NCI-H1417 treated with DMSO at 0.1 percent for 48 hours (cell line): ENCODE data around the gene CPEB4.

Source experiments
- DNase-seq: peaks from one replicate; lab custom pipeline; 2025; lab: John Stamatoyannopoulos, UW

Gene CPEB4

DNA sequence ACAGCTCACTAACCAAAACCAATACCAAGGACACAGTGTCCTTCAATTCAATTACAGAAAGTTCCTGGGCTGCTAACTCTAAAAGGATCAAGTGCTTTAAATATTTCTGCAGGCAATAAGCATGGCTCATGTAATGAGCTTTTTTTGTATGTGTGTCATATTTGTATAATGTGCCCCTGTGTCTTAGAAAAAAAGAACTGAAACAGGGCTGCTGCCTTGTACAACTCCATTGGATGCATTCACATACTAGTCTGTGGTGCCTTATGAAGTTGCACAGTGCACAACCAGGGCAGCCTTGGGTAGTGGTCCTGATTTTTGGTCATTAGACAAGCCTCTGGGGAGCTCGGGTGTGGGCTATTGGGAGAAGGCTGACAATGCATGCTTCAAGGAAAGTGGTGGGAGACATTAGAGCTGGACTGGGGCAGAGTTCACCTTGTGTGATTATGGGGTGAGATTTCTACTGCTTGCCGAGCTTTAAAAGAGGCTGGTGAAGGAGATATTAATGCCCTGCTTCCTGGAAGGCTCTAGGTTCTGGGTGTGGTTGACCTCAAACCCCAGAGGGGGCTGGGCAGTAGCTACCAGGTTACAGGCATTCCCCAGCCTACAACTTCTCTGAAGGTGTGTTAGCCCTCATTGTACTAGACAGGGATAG lies 3.6 kb upstream of the CPEB4 start:
- DNase-seq: no peak

DNA sequence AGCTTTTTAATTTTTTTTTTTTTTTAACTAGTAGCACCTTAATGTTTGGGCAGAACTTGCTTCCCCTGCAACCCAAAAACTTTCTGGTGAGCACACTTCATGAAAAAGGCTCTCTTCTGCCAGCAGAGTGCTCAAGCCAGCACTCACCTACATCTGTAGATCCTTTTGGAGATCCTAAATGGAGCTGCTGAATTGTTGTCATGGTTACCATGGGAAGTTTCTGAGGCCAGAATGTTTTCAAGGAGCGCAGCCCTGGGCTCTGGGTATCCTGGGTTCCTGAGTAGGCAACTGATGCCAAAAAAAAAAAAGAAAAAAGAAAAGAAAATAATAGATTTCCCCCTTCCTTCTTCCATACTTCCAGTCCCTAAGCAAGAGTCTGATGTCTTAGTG lies 3.1 kb upstream of the CPEB4 start:
- no peak for DNase-seq

DNA sequence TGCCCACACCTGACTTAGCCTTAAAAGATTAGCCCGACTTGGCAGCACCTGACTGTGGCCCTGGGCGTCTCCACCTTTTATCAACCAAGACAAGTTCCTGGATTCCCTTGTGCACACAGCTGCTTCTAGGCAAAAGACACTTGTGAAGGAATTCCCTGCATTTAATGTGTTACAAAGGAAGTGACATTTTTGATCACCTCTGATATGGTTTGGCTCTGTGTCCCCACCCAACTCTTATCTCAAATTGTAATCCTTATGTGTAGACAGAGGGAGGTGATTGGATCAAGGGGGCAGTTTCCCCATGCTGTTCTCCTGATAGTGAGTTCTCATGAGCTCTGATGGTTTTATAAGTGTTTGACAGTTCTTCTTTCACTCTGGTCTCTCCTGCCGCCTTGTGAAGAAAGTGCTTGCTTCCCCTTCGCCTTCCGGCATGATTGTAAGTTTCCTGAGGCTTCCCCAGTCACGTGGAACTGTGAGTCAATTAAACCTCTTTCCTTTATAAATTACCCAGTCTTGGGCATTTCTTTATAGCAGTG lies 2.6 kb upstream of the CPEB4 start:
- no peak for DNase-seq

GRCh38 chr5:173886150-173886549 lies 2.0 kb upstream of the CPEB4 start:
- DNase-seq: no peak

- no peak for DNase-seq
Observed at GRCh38 chr5:173888473-173889131, 453 bp downstream of the CPEB4 start.

- no peak for DNase-seq
Observed at GRCh38 chr5:173890195-173890991, 2.2 kb downstream of the CPEB4 start.

DNA sequence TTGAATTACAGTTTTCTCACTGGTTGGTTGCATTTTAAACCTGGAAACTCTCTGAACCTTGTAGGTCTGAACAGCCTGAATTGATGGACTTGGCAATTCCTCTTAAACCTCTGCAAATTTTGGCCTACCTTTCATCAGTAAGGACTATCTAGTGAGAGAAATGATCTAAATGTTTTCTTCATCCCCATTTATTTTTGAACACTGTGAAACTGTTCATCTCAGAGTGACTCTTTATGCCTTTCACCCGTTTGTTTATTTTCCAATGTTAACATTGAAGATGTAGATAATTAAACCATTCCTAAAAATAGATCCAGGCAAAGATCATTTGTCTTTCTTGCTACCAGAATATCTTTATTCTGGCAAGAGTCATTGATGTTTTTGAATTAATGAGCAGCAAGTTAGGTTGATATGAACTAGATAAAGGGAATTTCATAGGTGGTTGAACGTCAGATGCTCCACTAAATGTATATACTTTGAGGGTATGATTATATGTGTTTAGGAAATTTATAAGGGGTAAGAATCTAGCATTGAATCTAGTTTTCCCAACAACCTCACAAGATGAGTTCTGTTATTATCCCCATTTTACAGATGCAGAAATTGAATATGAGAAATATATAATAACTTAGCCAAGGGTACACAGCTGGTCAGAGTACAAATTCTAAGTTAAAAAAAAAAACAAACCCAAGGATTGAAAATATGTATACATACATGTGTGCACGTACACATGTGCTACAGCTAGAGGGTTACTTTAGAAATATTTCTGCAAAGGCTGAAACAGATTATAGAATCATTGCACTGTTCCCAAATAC lies 3.4 kb downstream of the CPEB4 start:
- DNase-seq: no peak

DNA sequence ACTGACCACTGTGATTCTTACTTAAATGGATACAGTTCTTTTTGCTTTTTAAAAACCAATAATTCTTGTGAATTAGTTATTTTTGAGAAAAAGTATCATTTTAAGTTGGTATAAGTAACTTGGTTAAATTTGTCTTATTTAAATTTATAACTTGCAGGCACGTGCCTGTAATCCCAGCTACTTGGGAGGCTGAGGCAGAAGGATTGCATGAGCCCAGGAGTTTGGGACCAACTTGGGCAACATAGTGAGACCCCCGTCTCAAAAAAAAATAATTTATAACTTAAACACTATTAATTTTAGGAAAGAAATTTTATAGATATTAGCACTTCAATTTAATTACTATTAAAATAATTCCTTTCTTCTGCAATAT lies 5.0 kb downstream of the CPEB4 start:
- DNase-seq: no peak

- DNase-seq: no peak
Observed at GRCh38 chr5:173895401-173896165, 7.4 kb downstream of the CPEB4 start.

DNA sequence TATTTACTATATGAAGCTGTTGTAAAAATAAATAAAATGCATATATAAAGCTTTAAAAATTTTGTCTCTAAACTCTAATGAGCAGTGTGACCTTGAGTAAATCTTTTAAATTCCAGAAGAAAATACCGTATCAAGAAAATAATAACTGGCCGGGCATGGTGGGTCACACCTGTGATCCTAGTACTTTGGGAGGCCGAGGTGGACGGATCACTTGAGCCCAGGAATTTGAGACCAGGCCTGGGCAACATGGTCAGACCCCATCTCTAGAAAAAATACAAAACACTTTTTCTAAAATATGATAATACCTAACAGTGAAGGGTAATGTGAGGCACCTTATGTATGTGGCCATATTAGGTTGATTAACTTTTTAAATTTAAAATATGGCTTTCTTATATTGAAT lies 8.5 kb downstream of the CPEB4 start:
- DNase-seq: no peak

GRCh38 chr5:173901705-173902104 lies 13.6 kb downstream of the CPEB4 start:
- no peak for DNase-seq

GRCh38 chr5:173902334-173902733 lies 14.2 kb downstream of the CPEB4 start:
- DNase-seq: no peak

DNA sequence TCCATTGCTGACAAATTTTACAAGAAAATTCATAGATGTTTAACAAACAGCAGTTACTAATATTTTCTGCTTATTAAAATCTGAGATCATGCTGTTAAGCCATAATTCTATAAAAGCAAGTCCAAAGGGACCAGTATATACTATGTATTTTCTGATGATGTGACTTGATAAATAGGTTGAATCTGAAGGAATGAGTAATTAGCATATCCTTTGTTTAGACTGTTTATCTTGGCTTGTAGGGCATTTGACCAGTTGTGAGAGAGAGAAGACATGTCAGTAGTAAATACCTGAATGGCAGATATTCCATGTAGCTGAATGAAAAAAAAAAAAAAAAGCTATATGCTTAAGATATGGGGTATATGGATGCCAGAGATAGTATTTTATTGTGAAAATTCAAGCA lies 14.6 kb downstream of the CPEB4 start:
- DNase-seq: no peak

DNA sequence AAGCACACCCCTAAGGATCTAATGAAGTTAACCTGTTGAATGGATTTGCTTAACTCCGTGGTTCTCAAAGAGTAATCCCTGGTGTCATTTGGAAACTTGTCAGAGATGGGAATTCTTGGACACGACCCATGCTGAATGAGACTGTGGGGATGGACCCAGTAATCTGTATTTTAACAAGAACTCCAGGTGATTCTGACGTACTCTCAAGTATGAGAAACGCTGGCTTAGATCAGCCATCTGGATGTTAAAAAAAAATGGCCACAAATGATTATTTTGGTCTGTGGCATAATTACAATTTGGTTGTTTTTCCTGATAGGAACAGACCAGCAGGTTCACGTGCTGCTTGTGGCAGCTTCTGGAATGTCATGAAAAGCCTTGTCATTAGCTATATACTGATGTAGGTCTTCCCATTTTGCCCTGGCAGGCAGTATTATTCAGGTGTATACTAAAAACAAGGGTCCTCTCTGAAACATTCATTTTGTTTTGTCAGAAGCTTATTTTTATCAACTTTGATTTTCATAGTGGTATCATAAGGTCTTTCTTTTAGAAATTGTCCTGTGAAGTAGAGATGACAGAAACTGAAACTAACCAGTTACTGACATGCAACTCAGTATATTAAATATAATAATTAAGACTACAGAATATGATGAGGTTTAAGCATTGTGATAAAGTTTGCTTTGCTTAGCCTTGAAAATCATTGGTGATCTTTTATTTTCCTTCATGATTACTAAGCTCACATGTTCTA lies 15.4 kb downstream of the CPEB4 start:
- DNase-seq: no peak

GRCh38 chr5:173904151-173904550 lies 16.0 kb downstream of the CPEB4 start:
- DNase-seq: no peak

DNA sequence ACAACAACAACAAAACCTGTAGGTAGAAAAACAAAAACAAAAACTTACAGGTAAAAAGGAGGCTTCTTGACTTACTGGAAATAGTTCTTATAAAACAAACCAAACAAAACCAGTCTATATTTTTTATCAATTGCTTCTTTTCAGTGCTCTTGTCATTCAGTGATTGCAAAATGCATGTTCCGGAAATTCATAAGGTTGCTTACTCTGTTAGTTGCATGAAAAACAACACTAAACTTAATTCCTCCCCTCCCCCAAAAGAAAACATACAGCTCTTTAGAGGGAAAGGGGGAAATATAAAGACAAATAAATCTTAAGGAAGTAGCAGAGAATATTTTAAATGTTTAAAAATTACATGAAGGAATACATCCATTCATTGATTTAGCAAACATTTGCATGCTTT lies 19.1 kb downstream of the CPEB4 start:
- DNase-seq: no peak

GRCh38 chr5:173907686-173908371 lies 19.7 kb downstream of the CPEB4 start:
- no peak for DNase-seq

GRCh38 chr5:173909199-173909598 lies 21.1 kb downstream of the CPEB4 start:
- no peak for DNase-seq

GRCh38 chr5:173910215-173910614 lies 22.1 kb downstream of the CPEB4 start:
- DNase-seq: no peak

DNA sequence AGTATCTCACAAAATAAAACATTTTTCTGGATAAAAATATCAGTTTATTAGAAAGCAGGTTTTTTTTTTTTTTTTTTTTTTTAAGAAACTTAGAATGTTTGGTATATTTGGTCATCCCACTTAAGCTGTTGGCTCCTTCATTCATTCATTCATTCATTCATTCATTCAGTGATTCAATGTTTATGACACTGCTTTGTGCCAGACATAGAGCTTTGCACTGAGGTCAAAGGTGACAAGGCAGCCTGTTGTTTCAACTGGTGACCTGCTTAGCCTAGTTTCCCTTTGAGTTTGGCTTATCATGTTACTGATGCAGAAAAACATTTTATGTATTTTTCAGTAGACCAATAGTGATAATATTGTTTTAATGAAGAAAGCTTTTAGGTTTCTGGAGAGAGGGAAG lies 23.5 kb downstream of the CPEB4 start:
- DNase-seq: no peak
